Measurements from ENCODE around the gene SLC22A12. TPM values are rescaled to one million over a fixed set of nuclear protein-coding genes. Genes with fewer than 3 reads are reported as not detected.

The SLC22A12 gene
- total RNA-seq, 1 donor from 2014 or later, result not detected

DNA sequence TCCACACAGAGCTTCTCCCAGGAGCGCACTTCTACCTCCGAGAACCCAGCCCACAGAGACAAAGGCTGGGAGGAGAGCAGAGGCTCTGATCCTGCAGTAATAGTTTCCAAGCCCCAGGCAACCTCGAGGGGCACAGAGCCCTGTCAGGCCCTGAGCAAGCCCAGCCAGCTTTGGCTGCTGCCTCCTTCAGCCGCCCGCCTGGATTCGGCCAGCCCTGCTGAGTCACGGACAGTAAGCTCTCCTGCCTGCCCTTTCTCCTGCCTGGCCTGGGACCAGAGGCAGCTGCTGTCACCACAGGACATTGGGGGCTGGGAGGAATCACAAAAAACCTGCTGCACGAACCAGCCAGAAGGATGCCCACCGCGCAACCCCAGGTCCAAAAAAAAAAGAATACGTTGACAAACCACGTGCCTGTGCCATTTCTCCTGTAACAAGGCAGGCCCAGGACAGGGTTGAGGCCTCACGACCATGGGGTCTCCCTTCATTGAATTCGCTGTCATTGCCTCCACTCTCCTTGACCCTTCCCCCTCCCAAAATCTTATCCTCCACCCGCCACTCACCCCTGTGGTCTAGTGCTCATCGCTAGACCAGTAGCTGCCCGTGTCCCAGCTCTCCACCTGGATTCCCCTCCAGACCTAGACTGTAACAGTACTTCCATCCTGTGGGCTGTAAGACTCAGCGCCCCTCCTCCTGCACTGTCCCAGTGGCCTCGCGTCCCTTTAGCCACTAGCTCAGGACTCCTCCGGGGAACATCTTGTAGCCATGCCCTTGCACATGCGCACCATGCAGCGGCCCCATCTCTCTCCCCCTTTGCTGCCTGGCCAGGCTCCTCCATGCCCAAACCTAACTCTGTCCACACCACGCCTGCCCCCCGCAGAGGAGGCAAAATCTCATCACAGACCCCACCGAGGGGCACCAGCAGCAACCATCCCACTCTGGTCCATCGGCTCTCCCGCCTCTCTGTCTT is 7.4 kb upstream of the SLC22A12 start:
- Mint-ChIP-seq H3K4me3 (ENCODE audit: unreplicated experiment) (no peak overlapping the region), H3K27ac (ENCODE audit: unreplicated experiment) (no peak overlapping the region), H3K9me3 (ENCODE audit: unreplicated experiment) (peaks cover 8% of the 10 kb centered on the region), H3K4me1 (ENCODE audit: low read depth, unreplicated experiment) (no peaks in the 10 kb centered on the region), H3K36me3 (ENCODE audit: low read depth, unreplicated experiment) (no peaks in the 10 kb centered on the region), H3K27me3 (ENCODE audit: low read depth, unreplicated experiment) (peaks cover 60% of the 10 kb centered on the region)
- Histone ChIP-seq H3K27ac (ENCODE audit: low read depth, low read length) (no peak overlapping the region), H3K9me3 (ENCODE audit: insufficient read depth, low read depth, low read length) (no peaks in the 10 kb centered on the region), H3K27me3 (ENCODE audit: insufficient read depth, low read length) (peaks cover 10% of the 10 kb centered on the region), H3K79me2 (ENCODE audit: insufficient read depth, low read length) (no peaks in the 10 kb centered on the region), H3K4me1 (ENCODE audit: insufficient read depth, low read length) (no peaks in the 10 kb centered on the region), H3K4me2 (ENCODE audit: low read length) (no peak overlapping the region), H3K4me3 (ENCODE audit: insufficient read depth, low read depth, low read length) (no peak overlapping the region), H3K9ac (ENCODE audit: low read length) (no peak overlapping the region), H3K36me3 (ENCODE audit: insufficient read depth, low read length) (no peaks in the 10 kb centered on the region), H2AFZ (ENCODE audit: low read depth, low read length) (no peak overlapping the region), H4K20me1 (ENCODE audit: insufficient read depth, low read length) (no peaks in the 10 kb centered on the region)
- DNase-seq (ENCODE audit: low read depth) (no peak), FAIRE-seq (no peak)
- no peak for TF ChIP-seq EZH2 (IDR thresholded peaks at IDR 0.05; ENCODE audit: insufficient read depth, low read length)
- TF ChIP-seq, protein P1, sequence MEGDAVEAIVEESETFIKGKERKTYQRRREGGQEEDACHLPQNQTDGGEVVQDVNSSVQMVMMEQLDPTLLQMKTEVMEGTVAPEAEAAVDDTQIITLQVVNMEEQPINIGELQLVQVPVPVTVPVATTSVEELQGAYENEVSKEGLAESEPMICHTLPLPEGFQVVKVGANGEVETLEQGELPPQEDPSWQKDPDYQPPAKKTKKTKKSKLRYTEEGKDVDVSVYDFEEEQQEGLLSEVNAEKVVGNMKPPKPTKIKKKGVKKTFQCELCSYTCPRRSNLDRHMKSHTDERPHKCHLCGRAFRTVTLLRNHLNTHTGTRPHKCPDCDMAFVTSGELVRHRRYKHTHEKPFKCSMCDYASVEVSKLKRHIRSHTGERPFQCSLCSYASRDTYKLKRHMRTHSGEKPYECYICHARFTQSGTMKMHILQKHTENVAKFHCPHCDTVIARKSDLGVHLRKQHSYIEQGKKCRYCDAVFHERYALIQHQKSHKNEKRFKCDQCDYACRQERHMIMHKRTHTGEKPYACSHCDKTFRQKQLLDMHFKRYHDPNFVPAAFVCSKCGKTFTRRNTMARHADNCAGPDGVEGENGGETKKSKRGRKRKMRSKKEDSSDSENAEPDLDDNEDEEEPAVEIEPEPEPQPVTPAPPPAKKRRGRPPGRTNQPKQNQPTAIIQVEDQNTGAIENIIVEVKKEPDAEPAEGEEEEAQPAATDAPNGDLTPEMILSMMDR (IDR thresholded peaks at IDR 0.05; ENCODE audit: insufficient read depth, low read depth, low read length), result no peak

DNA sequence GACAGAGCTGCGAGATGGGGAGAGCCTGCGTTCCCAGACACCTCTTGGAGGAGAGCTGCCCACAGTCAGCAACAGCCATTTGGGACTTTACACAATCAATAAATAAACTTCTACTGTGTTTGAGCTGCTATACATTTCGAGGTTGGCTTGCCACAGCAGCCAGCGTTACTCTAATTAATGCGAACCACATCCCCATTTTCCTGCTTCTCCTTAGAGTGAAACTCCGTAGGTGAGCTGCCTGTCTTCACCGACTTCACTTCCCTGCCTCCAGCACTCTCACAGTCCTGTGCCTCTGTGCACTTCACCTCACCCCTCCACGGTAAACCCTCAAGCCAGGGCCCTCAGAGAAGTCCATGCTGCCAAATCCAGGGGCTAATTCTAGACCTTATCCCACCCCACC is 5.9 kb upstream of the SLC22A12 start:
- H3K9me3 Mint-ChIP-seq (ENCODE audit: unreplicated experiment), result peaks cover 13% of the 10 kb centered on the region
- DNase-seq (ENCODE audit: low read depth), result no peak
- Histone ChIP-seq H3K27ac (ENCODE audit: low read depth, low read length) (no peak overlapping the region), H3K9me3 (ENCODE audit: insufficient read depth, low read depth, low read length) (peaks cover 2% of the 10 kb centered on the region), H4K20me1 (ENCODE audit: insufficient read depth, low read length) (no peaks in the 10 kb centered on the region), H3K4me2 (ENCODE audit: low read length) (no peak overlapping the region), H3K36me3 (ENCODE audit: insufficient read depth, low read length) (no peaks in the 10 kb centered on the region), H2AFZ (ENCODE audit: low read depth, low read length) (no peak overlapping the region), H3K4me1 (ENCODE audit: insufficient read depth, low read length) (no peaks in the 10 kb centered on the region), H3K4me3 (ENCODE audit: insufficient read depth, low read depth, low read length) (no peak overlapping the region), H3K27me3 (ENCODE audit: insufficient read depth, low read length) (peaks cover 9% of the 10 kb centered on the region), H3K9ac (ENCODE audit: low read length) (no peak overlapping the region), H3K79me2 (ENCODE audit: insufficient read depth, low read length) (no peaks in the 10 kb centered on the region)
- TF ChIP-seq, protein P1 (IDR thresholded peaks at IDR 0.05; ENCODE audit: insufficient read depth, low read depth, low read length), result no peak
- no peak for TF ChIP-seq EZH2 (IDR thresholded peaks at IDR 0.05; ENCODE audit: insufficient read depth, low read length)
- H3K27me3 Mint-ChIP-seq (ENCODE audit: low read depth, unreplicated experiment), result peaks cover 53% of the 10 kb centered on the region
- FAIRE-seq, result no peak
- H3K4me1 Mint-ChIP-seq (ENCODE audit: low read depth, unreplicated experiment), result no peaks in the 10 kb centered on the region
- no peak overlapping the region for H3K27ac Mint-ChIP-seq (ENCODE audit: unreplicated experiment)
- peaks cover 2% of the 10 kb centered on the region for H3K36me3 Mint-ChIP-seq (ENCODE audit: low read depth, unreplicated experiment)
- no peak overlapping the region for H3K4me3 Mint-ChIP-seq (ENCODE audit: unreplicated experiment)

DNA sequence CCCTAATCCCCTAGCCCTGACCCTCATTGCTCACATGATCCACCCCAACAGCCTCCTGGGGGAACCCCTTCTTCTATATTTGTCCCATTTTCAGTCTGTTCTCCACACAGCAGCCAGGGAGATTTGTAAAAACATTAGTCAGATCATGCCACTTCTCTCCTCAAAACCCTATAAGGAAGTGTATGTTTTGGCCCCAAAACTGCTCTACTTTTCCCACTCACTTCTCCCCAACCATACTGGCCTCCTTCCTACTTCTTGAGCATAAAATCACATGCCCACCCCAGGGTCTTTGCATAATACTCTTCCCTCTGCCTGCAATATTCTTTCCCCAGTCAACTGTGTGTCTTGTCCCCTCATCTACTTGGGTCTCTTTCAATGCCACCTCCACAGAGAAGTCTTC is 4.7 kb upstream of the SLC22A12 start:
- Mint-ChIP-seq H3K4me3 (ENCODE audit: unreplicated experiment) (no peak overlapping the region), H3K36me3 (ENCODE audit: low read depth, unreplicated experiment) (peaks cover 2% of the 10 kb centered on the region), H3K9me3 (ENCODE audit: unreplicated experiment) (peaks cover 13% of the 10 kb centered on the region), H3K27ac (ENCODE audit: unreplicated experiment) (no peak overlapping the region), H3K27me3 (ENCODE audit: low read depth, unreplicated experiment) (peaks cover 45% of the 10 kb centered on the region), H3K4me1 (ENCODE audit: low read depth, unreplicated experiment) (no peaks in the 10 kb centered on the region)
- DNase-seq (ENCODE audit: low read depth) (no peak), FAIRE-seq (no peak)
- Histone ChIP-seq H4K20me1 (ENCODE audit: insufficient read depth, low read length) (no peaks in the 10 kb centered on the region), H3K4me2 (ENCODE audit: low read length) (no peak overlapping the region), H3K4me3 (ENCODE audit: insufficient read depth, low read depth, low read length) (no peak overlapping the region), H3K4me1 (ENCODE audit: insufficient read depth, low read length) (no peaks in the 10 kb centered on the region), H3K27me3 (ENCODE audit: insufficient read depth, low read length) (peaks cover 2% of the 10 kb centered on the region), H3K9me3 (ENCODE audit: insufficient read depth, low read depth, low read length) (peaks cover 2% of the 10 kb centered on the region), H3K27ac (ENCODE audit: low read depth, low read length) (no peak overlapping the region), H3K79me2 (ENCODE audit: insufficient read depth, low read length) (no peaks in the 10 kb centered on the region), H3K9ac (ENCODE audit: low read length) (no peak overlapping the region), H2AFZ (ENCODE audit: low read depth, low read length) (no peak overlapping the region), H3K36me3 (ENCODE audit: insufficient read depth, low read length) (no peaks in the 10 kb centered on the region)
- no peak for TF ChIP-seq EZH2 (IDR thresholded peaks at IDR 0.05; ENCODE audit: insufficient read depth, low read length)
- TF ChIP-seq, protein P1 (IDR thresholded peaks at IDR 0.05; ENCODE audit: insufficient read depth, low read depth, low read length), result no peak
